Mesenchymal stem cell (in vitro differentiated cells and primary cell): Measurements from ENCODE around the gene LAD1.

Source experiments
- DNase-seq: peaks from one replicate; pipeline ENCODE4 v3.0.0-alpha.2; 2013
- H2AFZ ChIP-seq: one replicate; pipeline ENCODE4 v1.6.1; 2013; ENCODE audit warnings: low read depth, mild to moderate bottlenecking, control low read depth, inconsistent platforms, low read length, moderate library complexity
- H2AK5ac ChIP-seq: 2 replicates; pipeline ENCODE4 v1.6.1; 2013; ENCODE audit warnings: low read length, moderate library complexity, mild to moderate bottlenecking, inconsistent platforms; ENCODE audit not compliant: severe bottlenecking
- H2BK120ac ChIP-seq: one replicate; pipeline ENCODE4 v1.6.1; 2013; ENCODE audit warnings: low read depth, mild to moderate bottlenecking, inconsistent platforms, low read length, moderate library complexity
- H2BK12ac ChIP-seq, 2 experiments: one replicate each; pipeline ENCODE4 v1.6.1; 2013; ENCODE audit warnings: inconsistent platforms in 2 of 2, low read length in 2 of 2, mild to moderate bottlenecking in 2 of 2, moderate library complexity in 2 of 2, control low read depth in 1 of 2
- H2BK15ac ChIP-seq: one replicate; pipeline ENCODE4 v1.6.1; 2013; ENCODE audit warnings: mild to moderate bottlenecking, low read depth, inconsistent platforms; ENCODE audit not compliant: poor library complexity, severe bottlenecking
- H2BK5ac ChIP-seq: 2 replicates; pipeline ENCODE4 v1.6.1; 2013; ENCODE audit warnings: low read depth, mild to moderate bottlenecking, low read length, control low read depth, inconsistent platforms; ENCODE audit not compliant: poor library complexity, severe bottlenecking
- H3K14ac ChIP-seq, 2 experiments: one replicate each; pipeline ENCODE4 v1.6.1; 2013; ENCODE audit warnings: inconsistent platforms in 2 of 2, low read length in 2 of 2, control low read depth in 1 of 2, mild to moderate bottlenecking in 1 of 2, moderate library complexity in 1 of 2
- H3K18ac ChIP-seq, 2 experiments: one replicate each; pipeline ENCODE4 v1.6.1; 2013; ENCODE audit warnings: inconsistent platforms in 2 of 2, low read length in 2 of 2, control low read depth in 1 of 2, low read depth in 1 of 2, mild to moderate bottlenecking in 1 of 2
- H3K23ac ChIP-seq, 2 experiments: one replicate each; pipeline ENCODE4 v1.6.1; 2013; ENCODE audit warnings: inconsistent platforms in 2 of 2, low read length in 2 of 2, mild to moderate bottlenecking in 2 of 2, moderate library complexity in 2 of 2, control low read depth in 1 of 2
- H3K27ac ChIP-seq: 2 replicates; pipeline ENCODE4 v1.5.1; 2013; ENCODE audit warnings: mild to moderate bottlenecking, moderate library complexity, low read length, control low read depth, inconsistent platforms; ENCODE audit not compliant: poor library complexity, severe bottlenecking
- H3K27me3 ChIP-seq, 2 experiments: 2 replicates each; pipeline versions ENCODE4 v1.6.1 to v1.7.0; 2013; ENCODE audit warnings: low read length in 2 of 2, mild to moderate bottlenecking in 2 of 2, moderate library complexity in 2 of 2, control low read depth in 1 of 2, inconsistent platforms in 1 of 2; ENCODE audit not compliant: control insufficient read depth in 1 of 2, insufficient read depth in 1 of 2
- H3K36me3 ChIP-seq, 2 experiments: 2 replicates each; pipeline versions ENCODE4 v1.6.1 to v1.7.0; 2013; ENCODE audit warnings: low read length in 2 of 2, control low read depth in 1 of 2, inconsistent platforms in 1 of 2, low read depth in 1 of 2, mild to moderate bottlenecking in 1 of 2; ENCODE audit not compliant: insufficient read depth in 2 of 2, control insufficient read depth in 1 of 2
- H3K4ac ChIP-seq, 2 experiments: one replicate each; pipeline ENCODE4 v1.6.1; 2013; ENCODE audit warnings: inconsistent platforms in 2 of 2, low read length in 2 of 2, mild to moderate bottlenecking in 2 of 2, moderate library complexity in 2 of 2, control low read depth in 1 of 2, low read depth in 1 of 2
- H3K4me1 ChIP-seq: 2 replicates; pipeline ENCODE4 v1.6.1; 2013; ENCODE audit warnings: low read depth, low read length, control low read depth; ENCODE audit not compliant: control insufficient read depth, insufficient read depth
- H3K4me2 ChIP-seq: 2 replicates; pipeline ENCODE4 v1.6.1; 2013; ENCODE audit warnings: low read length, mild to moderate bottlenecking, inconsistent platforms; ENCODE audit not compliant: poor library complexity, severe bottlenecking
- H3K4me3 ChIP-seq, 2 experiments: 2 replicates each; pipeline versions ENCODE4 v1.5.1 to v1.7.0; 2013; ENCODE audit warnings: low read length in 2 of 2, mild to moderate bottlenecking in 2 of 2, control low read depth in 1 of 2, low read depth in 1 of 2; ENCODE audit not compliant: insufficient read depth in 1 of 2
- H3K79me1 ChIP-seq: replicated peaks from 2 replicates; pipeline ENCODE4 v1.6.1; 2013; ENCODE audit warnings: mild to moderate bottlenecking, control low read depth, low read length, inconsistent platforms; ENCODE audit not compliant: poor library complexity, severe bottlenecking
- H3K9ac ChIP-seq: 2 replicates; pipeline ENCODE4 v1.7.0; 2013; ENCODE audit warnings: mild to moderate bottlenecking, low read length, moderate library complexity
- H3K9me3 ChIP-seq: 2 replicates; pipeline ENCODE4 v1.7.0; 2013; ENCODE audit warnings: mild to moderate bottlenecking, low read length; ENCODE audit not compliant: control insufficient read depth
- H4K8ac ChIP-seq: one replicate; pipeline ENCODE4 v1.6.1; 2013; ENCODE audit warnings: inconsistent platforms, mild to moderate bottlenecking, low read length, moderate library complexity
- H4K91ac ChIP-seq: one replicate; pipeline ENCODE4 v1.6.1; 2013; ENCODE audit warnings: mild to moderate bottlenecking, low read length, inconsistent platforms
- WGBS: methylation state at CpG from one replicate; pipeline ENCODE4 v1.1.7; 2013; ENCODE audit warnings: mixed read lengths; 5-methylcytosine and 5-hydroxymethylcytosine counted together

The LAD1 gene

GRCh38 chr1:201377611-201378092 lies 21.5 kb downstream of the LAD1 start, which contains the start of gene TNNT2:
TNNT2 (minus strand) TSS chr1:201377680; CDS start chr1:201373254, 4,426 bp downstream.
- Histone ChIP-seq H4K91ac (no peak within 1 kb of the TSS), H3K4me3 (no peak within 1 kb of the TSS), H3K27ac (peak within 1 kb of the TSS; percentile 94), H2BK15ac (no peak within 1 kb of the TSS), H3K9me3 (no peaks in the 10 kb centered on the region), H3K27me3 (peaks cover 0 to 51% of the 10 kb centered on the region in 2 experiments), H2BK120ac (no peak within 1 kb of the TSS), H2BK12ac (no peak within 1 kb of the TSS), H3K79me1 (no peaks in the 10 kb centered on the region), H3K18ac (no peak within 1 kb of the TSS), H3K4me2 (peak within 1 kb of the TSS; percentile 48), H2BK5ac (peak within 1 kb of the TSS; percentile 71), H2AFZ (no peak within 1 kb of the TSS), H3K23ac (no peak within 1 kb of the TSS), H3K9ac (no peak within 1 kb of the TSS), H3K14ac (no peak within 1 kb of the TSS), H3K4me1 (peaks cover 41% of the 10 kb centered on the region), H4K8ac (no peak within 1 kb of the TSS), H3K4ac (no peak within 1 kb of the TSS), H2AK5ac (peak within 1 kb of the TSS; percentile 96), H3K36me3 (peaks cover 0 to 20% of the 10 kb centered on the region in 2 experiments)
- 37% methylated on average over 7 of the region's 9 CpGs for WGBS
- DNase-seq, result peak; percentile 15

- Histone ChIP-seq H3K4me3 (no peak overlapping the region), H3K27me3 (peaks cover 0 to 60% of the 10 kb centered on the region in 2 experiments), H3K79me1 (no peaks in the 10 kb centered on the region), H3K27ac (peak overlapping the region; percentile 94), H3K4me2 (peak overlapping the region; percentile 48), H3K9me3 (no peaks in the 10 kb centered on the region), H2BK12ac (no peak overlapping the region), H2AFZ (no peak overlapping the region), H3K4ac (no peak overlapping the region), H3K36me3 (peaks cover 0 to 22% of the 10 kb centered on the region in 2 experiments), H2AK5ac (peak overlapping the region; percentile 47), H4K91ac (no peak overlapping the region), H3K4me1 (peaks cover 46% of the 10 kb centered on the region), H3K23ac (no peak overlapping the region), H3K9ac (no peak overlapping the region), H3K18ac (no peak overlapping the region), H4K8ac (no peak overlapping the region), H2BK5ac (peak overlapping the region; percentile 71), H2BK15ac (no peak overlapping the region), H3K14ac (no peak overlapping the region), H2BK120ac (no peak overlapping the region)
- WGBS, result 21% methylated on average over 9 of the region's 11 CpGs
- peak; percentile 55 for DNase-seq
These were observed 22.4 kb downstream of the LAD1 start for GRCh38 chr1:201376464-201377374.

GRCh38 chr1:201376107-201376463 lies 23.0 kb downstream of the LAD1 start:
- no peak overlapping the region for H2BK120ac ChIP-seq
- no peak overlapping the region for H2BK15ac ChIP-seq
- peaks cover 0 to 17% of the 10 kb centered on the region in 2 experiments for H3K36me3 ChIP-seq
- peak overlapping the region; percentile 47 for H2AK5ac ChIP-seq
- no peak overlapping the region for H2BK5ac ChIP-seq
- no peak for DNase-seq
- 15% methylated on average over 3 of the region's 4 CpGs for WGBS
- no peak overlapping the region for H3K14ac ChIP-seq
- peaks cover 0 to 65% of the 10 kb centered on the region in 2 experiments for H3K27me3 ChIP-seq
- H3K9ac ChIP-seq, result no peak overlapping the region
- H3K4me1 ChIP-seq, result peaks cover 44% of the 10 kb centered on the region
- H3K23ac ChIP-seq, result no peak overlapping the region
- H3K27ac ChIP-seq, result peak overlapping the region; percentile 87
- H3K18ac ChIP-seq, result no peak overlapping the region
- H4K91ac ChIP-seq, result no peak overlapping the region
- no peak overlapping the region for H4K8ac ChIP-seq
- no peak overlapping the region for H3K4me3 ChIP-seq
- no peak overlapping the region for H2BK12ac ChIP-seq
- no peak overlapping the region for H3K4ac ChIP-seq
- peak overlapping the region; percentile 48 for H3K4me2 ChIP-seq
- no peak overlapping the region for H2AFZ ChIP-seq
- H3K79me1 ChIP-seq, result no peaks in the 10 kb centered on the region
- H3K9me3 ChIP-seq, result no peaks in the 10 kb centered on the region

- 60% methylated on average over 4 of the region's 4 CpGs for WGBS
- H3K27ac ChIP-seq, result no peak overlapping the region
- no peak overlapping the region for H2BK5ac ChIP-seq
- no peak overlapping the region for H2BK12ac ChIP-seq
- no peaks in the 10 kb centered on the region for H3K9me3 ChIP-seq
- H4K91ac ChIP-seq, result no peak overlapping the region
- H2AFZ ChIP-seq, result no peak overlapping the region
- H2BK15ac ChIP-seq, result no peak overlapping the region
- H3K4me1 ChIP-seq, result peaks cover 44% of the 10 kb centered on the region
- H3K36me3 ChIP-seq, result peaks cover 0 to 17% of the 10 kb centered on the region in 2 experiments
- H3K14ac ChIP-seq, result no peak overlapping the region
- H3K79me1 ChIP-seq, result no peaks in the 10 kb centered on the region
- no peak overlapping the region for H4K8ac ChIP-seq
- no peak overlapping the region for H3K18ac ChIP-seq
- no peak overlapping the region for H3K23ac ChIP-seq
- no peak overlapping the region for H3K4ac ChIP-seq
- no peak overlapping the region for H3K4me2 ChIP-seq
- no peak overlapping the region for H3K9ac ChIP-seq
- no peak overlapping the region for H2BK120ac ChIP-seq
- no peak overlapping the region for H3K4me3 ChIP-seq
- H2AK5ac ChIP-seq, result peak overlapping the region; percentile 47
- H3K27me3 ChIP-seq, result peaks cover 0 to 73% of the 10 kb centered on the region in 2 experiments
- DNase-seq, result no peak
These were observed 24.0 kb downstream of the LAD1 start for GRCh38 chr1:201375169-201375568.
